Measurements from ENCODE around the gene DGKZ.

DGKZ gene

DNA sequence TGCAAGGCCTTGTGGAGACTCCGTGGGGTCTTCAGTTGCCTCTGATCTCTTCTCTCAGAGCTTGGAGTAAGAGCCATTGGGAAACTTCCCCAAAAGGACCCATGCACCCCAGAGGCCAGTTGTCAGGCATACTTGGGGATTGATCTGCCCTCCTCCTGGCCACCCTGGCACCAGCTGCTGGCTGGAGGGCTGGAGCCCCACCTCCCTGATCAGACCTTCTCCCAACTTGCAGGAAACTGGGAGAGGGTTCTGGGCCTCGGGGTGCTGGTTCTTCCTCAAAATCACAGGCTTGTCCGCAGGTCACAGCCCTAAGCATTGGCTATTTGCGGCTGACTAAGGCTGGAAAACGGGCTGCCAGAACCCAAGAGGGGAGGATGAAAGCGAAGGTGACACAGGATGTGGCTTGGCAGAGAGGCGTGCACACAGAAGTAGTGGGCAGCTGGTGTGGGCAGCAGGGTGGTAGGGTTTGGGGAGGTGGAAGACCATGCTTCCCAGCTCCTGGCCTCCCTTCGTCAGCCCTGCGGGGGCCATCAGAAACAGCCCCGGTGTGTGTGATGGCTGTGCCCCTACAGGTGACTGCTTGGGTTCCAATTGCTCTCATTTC, 1.3 kb upstream of the DGKZ start:
- no peak for DNase-seq (ENCODE audit: low read depth)

DNA sequence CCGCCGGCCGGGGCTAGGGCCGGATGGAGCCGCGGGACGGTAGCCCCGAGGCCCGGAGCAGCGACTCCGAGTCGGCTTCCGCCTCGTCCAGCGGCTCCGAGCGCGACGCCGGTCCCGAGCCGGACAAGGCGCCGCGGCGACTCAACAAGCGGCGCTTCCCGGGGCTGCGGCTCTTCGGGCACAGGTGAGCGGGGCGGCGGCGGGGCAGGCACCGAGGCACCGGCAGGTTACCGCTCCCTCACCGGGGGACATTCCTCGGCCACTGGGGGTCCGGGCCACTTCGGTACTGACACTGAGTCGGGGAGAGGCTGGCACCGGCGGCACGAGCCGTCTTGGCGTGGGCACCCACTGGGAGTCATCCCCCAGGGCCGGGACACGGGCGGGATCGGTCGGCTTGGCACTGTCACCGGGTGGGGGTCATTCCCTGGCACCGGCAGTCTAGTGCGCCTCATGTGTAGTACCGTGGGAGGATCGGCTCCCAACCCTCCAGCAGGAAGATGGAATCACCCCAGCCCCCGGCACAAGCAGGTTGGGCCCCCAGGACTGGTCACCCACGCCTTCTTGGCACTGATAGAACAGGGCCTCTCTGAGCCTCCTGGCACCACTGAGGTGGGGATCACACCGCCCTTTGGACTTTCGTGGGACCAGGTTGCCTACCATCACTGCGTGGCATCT, 511 bp downstream of the DGKZ start:
- DNase-seq (ENCODE audit: low read depth), result no peak

DNA sequence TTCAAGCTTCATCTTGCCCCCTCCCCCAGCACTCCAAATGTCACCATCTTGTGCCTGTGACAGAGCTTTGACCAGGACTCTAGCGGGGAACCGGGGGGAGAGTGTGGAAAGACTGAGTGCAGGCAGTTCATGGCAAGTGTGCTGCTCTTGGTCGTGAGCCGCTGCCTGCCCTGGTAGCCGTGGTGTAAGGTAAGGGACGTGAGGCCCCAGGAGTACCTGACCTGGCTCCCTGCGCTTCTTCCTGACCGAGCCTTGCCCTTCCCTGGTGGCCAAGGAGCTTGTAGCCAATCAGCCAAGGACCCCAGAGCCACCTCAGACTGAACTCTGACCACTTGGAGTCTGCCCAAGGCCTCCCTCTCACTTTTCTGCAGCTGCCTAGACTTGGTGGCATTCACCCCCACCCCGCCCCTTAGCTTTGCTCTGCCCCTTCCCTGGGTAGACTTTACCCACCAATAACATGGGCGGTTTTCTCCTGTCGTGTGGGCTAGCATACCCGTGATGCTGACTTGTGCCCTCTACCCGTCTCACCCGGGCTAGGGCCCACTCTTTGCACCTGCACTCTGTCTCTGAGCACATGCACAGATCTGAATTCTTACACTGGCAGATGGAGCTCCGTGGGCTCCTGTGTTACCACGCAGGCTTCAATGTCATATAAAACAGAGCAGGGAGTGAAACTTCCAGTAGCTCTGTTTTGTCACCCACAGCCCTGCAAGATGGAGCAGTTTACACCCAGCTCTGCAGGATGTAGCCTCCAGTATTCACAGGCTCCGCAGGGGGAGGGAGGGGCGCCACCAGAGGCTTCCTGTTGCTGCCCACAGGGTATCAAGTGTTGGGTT, 1.5 kb downstream of the DGKZ start:
- DNase-seq (ENCODE audit: low read depth), result no peak

DNA sequence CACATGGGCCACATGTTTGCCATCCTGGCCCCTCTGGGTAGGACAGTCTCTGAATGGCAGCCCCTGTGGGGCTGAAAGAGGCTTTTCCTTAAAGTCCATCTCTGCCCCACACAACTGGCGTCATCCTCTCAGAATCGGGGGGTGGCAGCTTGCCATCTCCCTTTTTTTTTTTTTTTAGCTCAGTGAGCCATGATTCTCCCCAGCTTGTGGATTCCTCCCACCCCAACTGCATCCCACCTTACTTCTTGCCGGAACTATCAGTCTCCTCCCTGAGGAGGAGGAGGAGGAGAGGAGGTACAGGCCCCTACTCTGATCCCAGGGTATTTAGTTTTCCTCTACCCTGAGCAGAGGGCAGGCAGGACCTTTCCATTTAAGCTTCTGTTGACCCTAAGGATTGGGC, 3.4 kb downstream of the DGKZ start:
- DNase-seq (ENCODE audit: low read depth), result no peak

DNA sequence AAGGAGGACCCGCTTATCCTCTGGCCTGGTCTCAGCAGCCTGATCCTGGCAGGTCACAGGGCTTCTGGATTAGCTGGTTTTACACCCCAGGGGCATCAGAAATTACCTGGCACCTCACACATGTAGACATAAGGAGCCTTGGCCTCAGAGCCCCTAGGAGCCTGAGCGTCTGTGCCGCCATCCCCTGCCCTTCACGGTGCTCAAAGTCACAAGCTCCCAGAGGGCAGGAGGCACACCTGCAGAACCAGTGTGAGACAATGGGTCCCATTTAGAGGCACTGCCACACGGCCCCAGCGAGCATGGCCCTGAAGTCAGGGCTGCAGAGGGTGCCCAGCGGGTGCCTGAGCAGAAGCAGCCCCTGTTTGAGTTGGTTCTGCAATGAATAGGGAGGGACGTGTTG, 3.9 kb downstream of the DGKZ start:
- DNase-seq (ENCODE audit: low read depth), result no peak

DNA sequence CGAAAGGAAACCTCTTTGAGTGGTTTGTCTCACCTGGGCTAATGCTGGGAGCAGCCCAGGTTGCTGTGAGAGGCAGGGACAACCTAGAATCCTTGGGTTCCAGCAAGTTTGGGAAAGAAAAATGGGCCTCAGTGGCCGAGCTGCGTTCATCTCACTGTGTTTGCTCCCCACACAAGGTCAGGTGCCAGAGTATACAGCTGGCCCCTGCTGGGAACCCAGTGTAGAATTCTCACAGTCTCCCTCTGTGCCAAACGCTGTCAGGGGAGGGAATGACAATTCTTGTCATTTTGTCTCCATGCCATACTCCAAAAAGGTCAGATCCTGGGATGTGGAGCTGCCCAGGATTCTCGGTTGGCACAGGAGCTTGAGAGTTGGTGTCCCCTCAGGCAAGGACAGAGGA, 4.3 kb downstream of the DGKZ start:
- no peak for DNase-seq (ENCODE audit: low read depth)

DNA sequence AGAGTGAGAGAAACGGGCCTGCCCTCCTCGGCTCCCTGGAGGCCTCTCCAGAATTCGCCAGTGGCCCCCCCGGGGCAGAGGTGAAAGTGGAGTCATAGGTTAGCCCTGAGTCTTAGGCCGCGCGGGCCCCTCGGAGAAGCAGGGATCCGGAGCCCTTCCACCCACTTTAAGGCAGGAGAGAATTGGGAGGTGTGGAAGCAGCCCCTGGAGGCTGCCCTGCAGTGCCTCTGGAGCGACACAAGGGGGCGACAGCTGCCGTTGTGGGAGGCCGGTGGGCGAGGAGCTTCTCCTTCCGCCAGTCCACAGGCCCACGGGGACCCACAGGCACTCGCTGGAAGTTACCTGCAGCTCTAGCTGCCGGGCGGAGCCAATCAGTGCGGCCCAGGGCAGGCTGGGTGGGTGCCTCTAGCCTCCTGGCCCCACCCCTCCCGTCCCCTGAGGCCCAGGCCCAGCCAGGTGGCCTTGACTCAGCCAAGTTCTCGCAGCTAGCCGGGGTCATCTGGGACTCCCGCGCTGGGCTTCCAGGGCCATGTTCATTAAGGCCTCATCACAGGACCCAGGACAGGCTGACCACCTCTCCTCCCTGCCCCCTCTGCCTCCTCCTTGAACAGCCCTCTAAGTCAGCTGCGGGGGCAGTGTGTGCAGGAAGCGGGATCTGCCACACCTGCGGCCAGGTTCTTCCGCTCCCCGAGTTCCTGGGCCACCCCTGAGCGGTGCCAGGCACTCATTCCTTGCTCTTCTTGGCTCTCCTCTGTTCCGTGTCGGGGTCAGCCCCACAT, 5.0 kb downstream of the DGKZ start:
- no peak for DNase-seq (ENCODE audit: low read depth)

DNA sequence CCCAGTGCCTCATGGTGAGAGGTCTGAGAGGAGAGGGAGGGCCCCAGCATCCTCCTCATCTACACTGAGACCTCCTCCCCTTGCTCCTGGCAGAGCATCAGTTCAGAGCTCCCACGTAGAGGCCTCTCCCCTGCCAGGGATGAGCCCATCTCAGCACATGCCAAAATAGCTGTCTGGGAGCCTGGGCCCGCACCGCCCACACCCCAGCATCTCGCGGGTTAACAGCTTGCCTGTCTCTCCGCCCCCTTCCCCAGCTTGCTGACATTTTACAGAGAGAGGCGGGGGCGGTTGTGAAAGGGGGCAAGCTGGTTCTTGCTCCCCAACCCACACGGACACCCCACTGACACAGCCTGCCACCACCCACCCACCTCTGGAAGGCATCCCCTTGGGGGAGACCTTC, 6.4 kb downstream of the DGKZ start:
- DNase-seq (ENCODE audit: low read depth), result no peak

DNA sequence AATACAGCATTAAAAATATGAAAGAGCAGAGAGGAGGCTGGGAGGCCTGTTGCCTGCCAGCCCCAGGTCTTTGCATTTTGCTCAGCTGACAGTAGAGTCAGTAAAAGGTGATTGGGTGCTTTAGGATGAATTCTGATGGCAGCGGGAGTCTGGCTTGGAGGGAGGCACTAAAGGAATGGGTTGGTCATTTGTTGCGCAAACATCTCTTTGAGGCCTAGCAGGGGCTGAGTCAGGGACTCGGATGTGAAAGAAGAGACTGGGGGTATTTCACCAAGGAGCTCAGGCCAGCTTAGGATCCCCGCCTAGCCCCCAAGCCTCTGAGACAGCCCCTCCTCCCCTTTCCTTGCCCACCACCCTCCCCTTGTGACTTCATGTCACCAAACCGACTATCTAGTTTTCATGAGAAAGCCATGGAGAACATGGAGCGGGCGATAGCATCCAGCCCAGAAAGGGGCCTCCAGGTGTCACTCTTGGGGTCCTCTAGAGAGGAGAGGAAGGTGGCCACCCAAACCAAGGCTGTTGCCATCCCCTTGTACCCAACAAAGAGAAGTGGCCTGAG, 9.7 kb downstream of the DGKZ start:
- DNase-seq (ENCODE audit: low read depth), result no peak

DNA sequence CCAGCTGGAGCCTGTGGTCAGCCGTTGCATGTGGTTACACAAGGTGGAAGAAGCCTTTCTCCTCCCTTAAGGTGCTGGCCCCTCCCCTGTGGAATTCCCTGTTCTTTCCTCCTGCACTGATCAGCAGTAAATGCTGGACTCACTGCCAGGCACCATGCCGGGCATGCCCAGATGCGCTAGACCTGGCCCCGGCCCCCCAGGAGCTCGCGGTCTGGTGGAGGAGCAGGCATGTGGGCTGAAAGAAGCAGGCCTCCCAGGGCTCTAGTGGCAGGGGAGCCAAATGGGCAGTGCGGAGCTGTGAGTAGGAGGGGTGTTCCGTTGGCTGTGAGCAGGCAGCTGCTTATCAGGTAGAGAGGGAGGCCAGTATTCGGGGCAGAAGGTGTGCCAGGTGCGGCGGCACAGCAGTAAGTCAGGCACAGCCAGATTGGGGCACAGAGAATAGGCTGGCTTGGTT, 10.2 kb downstream of the DGKZ start:
- DNase-seq (ENCODE audit: low read depth), result no peak

DNA sequence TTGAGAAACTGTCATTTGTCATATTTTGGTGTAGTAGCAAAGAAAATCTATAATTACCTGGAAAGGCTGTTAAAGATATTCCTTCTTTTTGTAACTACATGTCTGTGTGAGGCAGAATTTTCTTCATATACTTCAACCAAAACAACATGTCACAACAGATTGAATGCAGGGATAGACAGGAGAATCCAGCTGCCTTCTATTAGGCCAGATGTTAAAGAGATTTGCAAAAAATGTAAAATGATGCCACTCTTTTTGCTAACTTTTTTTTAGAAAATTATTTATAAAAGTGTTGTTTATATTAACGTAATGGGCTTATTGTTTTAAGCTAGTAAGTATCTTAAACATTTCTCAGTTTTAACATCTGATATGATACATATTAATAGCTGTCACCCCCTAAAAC, 12.7 kb downstream of the DGKZ start:
- no peak for DNase-seq (ENCODE audit: low read depth)

DNA sequence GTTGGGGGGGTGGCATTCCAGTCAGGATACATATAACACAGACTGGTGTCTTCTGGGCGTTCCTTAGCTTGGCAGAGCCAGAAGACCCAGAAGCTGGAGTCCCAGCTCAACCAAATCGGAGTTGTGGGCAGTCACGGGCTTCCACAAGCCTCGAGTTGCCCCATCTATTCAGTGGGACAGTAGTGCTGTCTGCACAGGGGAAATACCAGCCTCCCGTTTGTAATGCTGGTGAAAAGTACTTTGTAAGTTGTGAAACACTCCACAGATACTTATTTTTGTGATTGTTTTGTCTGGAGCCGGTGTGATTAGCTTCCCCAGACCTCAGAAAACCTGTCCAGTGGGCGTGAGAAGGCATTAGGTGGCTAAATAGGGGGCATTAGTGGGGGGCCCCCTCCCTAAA, 13.6 kb downstream of the DGKZ start:
- DNase-seq (ENCODE audit: low read depth), result no peak

DNA sequence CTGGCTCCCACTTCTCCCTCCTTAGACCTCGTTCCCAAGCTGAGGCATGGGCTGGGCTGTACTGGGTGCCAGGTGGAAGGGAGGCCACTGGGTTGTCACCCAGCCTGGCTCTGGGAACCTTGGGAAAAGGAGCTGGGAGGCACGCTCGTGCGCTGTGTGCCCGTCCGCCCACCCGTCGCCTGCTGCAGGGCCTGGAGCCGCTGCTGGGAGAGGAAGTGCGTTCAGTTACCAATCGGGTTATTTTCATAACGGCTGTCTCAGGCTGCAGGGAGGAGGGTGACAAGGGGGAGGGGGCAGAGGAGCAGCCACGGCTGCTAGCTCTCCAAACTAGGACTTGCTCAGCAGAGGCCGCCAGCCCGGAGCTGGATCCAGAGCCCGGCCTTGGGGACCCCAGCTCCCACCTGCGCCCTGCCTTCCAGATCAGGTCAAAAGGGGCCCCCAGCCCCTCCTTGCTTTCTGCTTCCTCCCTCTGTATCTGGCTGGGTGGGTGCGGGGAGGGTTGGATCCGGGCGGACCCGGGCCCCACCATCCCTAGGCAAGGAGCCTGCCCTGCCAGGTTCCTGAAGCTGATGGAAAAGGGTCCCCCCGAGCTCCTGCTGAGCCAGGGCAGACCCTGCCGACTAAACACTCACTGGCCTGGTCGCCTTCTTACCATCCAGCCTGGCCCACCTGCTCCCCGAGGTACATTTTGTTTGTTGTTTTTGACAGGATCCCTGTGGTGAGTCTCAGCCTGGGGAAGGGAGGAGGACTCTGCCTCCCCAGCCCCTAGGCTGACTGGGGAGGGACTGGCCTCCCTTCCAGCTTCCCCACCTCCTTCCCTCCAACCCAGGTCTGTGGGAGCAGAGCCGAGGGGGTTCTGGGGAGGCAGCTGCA, 14.3 kb downstream of the DGKZ start:
- DNase-seq (ENCODE audit: low read depth), result no peak

DNA sequence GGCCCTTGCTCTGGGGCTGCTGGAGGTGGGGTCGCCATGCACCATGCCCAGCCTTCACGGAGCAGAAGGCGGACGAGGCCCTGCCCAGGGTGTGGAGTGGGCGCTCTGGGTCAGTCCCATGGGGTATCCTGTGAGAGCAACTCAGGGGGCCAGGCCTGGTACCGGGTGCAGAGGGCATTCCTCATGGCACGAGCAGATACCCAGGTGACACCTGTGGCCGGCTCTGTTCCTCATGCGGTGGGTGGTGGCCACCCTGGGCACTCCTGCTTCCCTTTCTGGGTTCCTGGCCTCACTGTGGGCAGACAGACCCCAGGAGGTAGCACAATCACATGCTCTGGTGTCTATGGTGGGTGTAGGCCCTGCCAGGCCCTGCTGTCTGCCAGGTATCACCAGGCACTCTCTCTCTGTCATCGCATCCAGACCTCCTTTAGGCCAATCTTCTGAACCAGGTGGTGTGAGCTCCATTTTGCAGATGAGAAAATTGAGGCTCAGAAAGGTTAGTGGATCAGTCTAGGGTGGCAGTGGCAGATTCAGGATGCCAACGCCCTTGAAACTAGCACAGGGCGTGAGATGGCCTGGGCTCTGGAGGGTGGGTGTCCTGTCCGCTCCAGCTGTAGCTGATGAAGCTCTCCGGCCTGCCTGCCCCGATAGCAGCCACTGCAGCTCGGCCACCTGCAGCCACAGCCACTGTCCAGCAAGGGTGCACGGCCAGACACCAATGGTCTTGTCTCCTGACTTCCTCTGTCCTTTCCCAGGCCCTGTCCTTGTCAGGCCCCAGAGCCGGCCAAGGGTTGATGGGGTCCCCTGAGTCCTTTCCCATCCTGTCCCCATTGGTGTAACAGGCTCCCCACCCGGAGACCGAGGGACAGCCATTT, 15.1 kb downstream of the DGKZ start:
- no peak for DNase-seq (ENCODE audit: low read depth)

DNA sequence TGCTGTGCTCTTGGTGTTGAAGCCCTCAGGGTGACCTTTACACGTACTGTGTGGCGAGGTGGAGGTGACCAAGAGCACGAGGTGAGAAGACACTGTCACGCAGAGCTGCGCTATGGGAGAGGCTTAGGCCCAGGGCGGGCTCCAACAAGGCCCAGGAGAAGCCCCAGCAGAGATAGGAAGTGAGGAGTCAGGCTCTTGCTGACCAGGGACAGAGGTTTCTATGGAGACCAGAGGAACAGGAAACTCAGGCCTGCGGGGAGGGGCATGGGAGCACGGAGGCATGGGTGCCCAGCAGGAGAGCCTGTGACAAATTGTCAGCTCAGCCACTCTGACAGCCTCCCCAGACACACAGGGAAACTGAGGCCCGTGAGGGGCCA, 15.8 kb downstream of the DGKZ start:
- DNase-seq (ENCODE audit: low read depth), result no peak

DNA sequence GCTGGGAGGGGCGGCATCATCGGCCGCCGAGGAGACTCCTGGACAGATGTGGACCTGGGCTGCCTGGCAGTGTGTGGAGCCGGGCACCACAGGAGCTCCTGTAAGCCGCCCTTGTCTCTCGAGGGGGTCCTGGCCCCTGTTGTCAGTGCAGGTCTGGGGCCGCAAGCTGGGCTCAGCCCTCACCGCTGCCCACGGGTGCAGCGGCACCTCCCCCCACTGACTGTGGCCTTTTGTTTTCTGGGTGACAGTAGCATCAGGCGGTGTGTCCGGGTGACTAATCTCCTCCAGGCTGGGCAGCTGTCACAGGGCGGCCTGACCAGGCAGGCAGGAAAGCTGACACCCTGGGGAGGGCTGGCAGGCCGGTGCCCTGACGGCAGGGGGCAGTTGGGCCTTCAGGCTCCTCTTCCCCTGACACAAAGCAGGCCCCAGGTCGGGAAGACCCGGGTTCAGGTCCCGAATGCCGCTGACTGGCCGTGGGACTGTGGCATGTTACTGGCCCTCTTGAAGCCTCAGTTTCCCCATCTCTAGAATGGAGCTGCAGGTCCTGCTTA, 16.3 kb downstream of the DGKZ start:
- DNase-seq (ENCODE audit: low read depth), result no peak

DNA sequence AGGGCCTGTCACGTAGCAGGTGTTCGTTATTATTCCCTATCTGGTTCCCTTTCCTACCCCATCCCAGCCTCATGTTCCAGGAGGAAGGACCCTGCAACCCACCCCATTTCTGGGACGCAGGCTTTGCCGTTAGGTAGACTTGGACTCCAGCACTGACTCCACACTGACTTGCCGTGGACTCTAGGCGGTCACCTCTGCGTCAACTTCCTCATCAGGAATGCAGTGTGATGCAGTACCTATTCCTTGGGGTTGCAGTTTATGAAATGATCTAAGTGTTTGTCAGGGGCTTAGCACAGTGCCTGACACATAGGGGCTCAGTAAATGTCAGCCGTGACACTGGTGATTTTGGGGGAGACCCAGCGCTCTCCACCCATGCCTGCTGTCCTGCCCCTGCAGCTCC, 16.8 kb downstream of the DGKZ start:
- no peak for DNase-seq (ENCODE audit: low read depth)

DNA sequence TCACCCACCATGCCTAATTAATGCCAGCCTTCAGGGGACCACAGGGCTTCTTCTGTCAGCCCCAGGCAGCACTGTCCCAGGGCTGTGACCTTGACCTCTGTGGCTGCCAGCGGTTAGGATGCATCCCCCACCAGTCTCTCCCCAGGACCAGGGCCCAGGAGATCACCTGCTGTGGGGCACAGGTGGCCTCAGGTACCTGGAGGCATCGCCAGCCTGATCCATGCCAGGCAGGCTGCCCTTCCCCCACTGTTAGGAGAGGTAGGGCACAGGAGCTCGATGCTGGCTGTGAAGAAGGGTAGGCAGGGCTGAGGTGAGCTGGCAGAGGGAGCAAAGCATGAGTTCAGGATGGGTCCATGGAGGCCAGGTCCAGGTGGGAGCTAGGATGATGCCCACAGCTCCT, 17.5 kb downstream of the DGKZ start:
- no peak for DNase-seq (ENCODE audit: low read depth)

DNA sequence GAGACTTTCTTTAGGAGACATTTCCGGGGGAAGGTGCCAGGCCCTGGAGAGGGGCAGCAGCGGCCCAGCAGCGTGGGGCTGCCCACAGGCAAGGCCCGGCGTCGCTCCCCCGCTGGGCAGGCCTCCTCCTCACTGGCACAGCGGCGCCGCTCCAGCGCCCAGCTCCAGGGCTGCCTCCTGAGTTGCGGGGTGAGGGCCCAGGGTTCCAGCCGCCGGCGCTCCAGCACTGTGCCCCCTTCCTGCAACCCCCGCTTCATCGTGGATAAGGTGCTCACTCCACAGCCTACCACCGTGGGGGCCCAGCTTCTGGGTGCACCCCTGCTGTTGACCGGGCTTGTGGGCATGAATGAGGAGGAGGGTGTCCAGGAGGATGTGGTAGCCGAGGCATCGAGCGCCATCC, 19.0 kb downstream of the DGKZ start:
- DNase-seq (ENCODE audit: low read depth), result no peak

DNA sequence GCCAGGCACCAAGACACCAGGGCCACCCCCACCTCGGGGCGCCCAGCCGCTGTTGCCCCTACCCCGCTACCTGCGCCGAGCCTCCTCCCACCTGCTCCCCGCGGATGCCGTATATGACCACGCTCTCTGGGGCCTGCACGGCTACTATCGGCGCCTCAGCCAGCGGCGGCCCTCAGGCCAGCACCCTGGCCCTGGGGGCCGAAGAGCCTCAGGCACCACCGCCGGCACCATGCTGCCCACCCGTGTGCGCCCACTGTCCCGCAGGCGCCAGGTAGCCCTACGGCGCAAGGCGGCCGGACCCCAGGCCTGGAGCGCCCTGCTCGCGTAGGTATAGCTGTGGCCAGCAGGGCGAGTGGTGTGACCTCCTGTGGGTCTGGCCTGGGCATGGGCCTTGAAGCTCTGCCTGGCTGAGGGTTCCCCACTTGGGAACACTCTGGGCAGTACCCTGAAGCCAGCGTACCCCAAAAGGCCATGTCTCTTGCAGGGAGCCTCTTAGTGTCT, 19.4 kb downstream of the DGKZ start:
- no peak for DNase-seq (ENCODE audit: low read depth)

Data from non-pigmented ciliary epithelial cell (primary cell).